HG03442 (cell line): Measurements from ENCODE around the gene SLAMF6.
"Not testable (repeated sequence)": the region's sequence is repeated elsewhere in the genome, so short reads cannot be mapped to it uniquely, and the experiment has no call there.

Experiments
- ATAC-seq: cut with Tn5 transposase; IDR thresholded peaks from one replicate; pipeline ENCODE4 v1.9.1; 2021; ENCODE audit warnings: mild to moderate bottlenecking, moderate library complexity; ENCODE audit not compliant: unreplicated experiment

The SLAMF6 gene

GRCh38 chr1:160542303-160542945, 19.4 kb upstream of the SLAMF6 start:
- ATAC-seq: no peak

GRCh38 chr1:160541622-160542302, 18.7 kb upstream of the SLAMF6 start:
- no peak for ATAC-seq

- ATAC-seq: no peak
These were observed 17.8 kb upstream of the SLAMF6 start for GRCh38 chr1:160540859-160541233.

- peak; percentile 85 for ATAC-seq
These were observed 17.2 kb upstream of the SLAMF6 start for GRCh38 chr1:160539990-160540858.

- ATAC-seq: no peak
These were observed 16.6 kb upstream of the SLAMF6 start for GRCh38 chr1:160539684-160539989.

- ATAC-seq: no peak
These were observed 16.1 kb upstream of the SLAMF6 start for GRCh38 chr1:160538985-160539651.

- no peak for ATAC-seq
These were observed 14.9 kb upstream of the SLAMF6 start for GRCh38 chr1:160537714-160538665.

GRCh38 chr1:160534823-160535605, 12.0 kb upstream of the SLAMF6 start:
- ATAC-seq: no peak

- ATAC-seq: not testable (repeated sequence)
These were observed 9.4 kb upstream of the SLAMF6 start for GRCh38 chr1:160532557-160532813.

GRCh38 chr1:160531809-160532556, 8.9 kb upstream of the SLAMF6 start:
- not testable (repeated sequence) for ATAC-seq

GRCh38 chr1:160529401-160529952, 6.4 kb upstream of the SLAMF6 start:
- ATAC-seq: not testable (repeated sequence)

- not testable (repeated sequence) for ATAC-seq
These were observed 734 bp upstream of the SLAMF6 start for GRCh38 chr1:160523789-160524188.

GRCh38 chr1:160522136-160522535, 919 bp downstream of the SLAMF6 start:
- ATAC-seq: no peak

- ATAC-seq: no peak
These were observed 1.5 kb downstream of the SLAMF6 start for GRCh38 chr1:160521554-160521953.

- ATAC-seq: no peak
These were observed 2.1 kb downstream of the SLAMF6 start for GRCh38 chr1:160520999-160521398.

GRCh38 chr1:160520582-160520981, 2.5 kb downstream of the SLAMF6 start:
- ATAC-seq: no peak

GRCh38 chr1:160519642-160520435, 3.2 kb downstream of the SLAMF6 start:
- peak; percentile 60 for ATAC-seq

- ATAC-seq: not testable (repeated sequence)
These were observed 5.5 kb downstream of the SLAMF6 start for GRCh38 chr1:160517519-160517918.
